BE2C (cell line): ENCODE measurements around the gene LYPD8.

Source experiments
- DNase-seq: peaks from one replicate; pipeline ENCODE4 v3.0.0-alpha.2; 2020
- H3K27me3 ChIP-seq: fragments of 250-450 bp; sonication (Bioruptor Pico); 2 replicates; pipeline ENCODE4 v1.5.1; 2020; ENCODE audit warnings: mild to moderate bottlenecking
- H3K36me3 ChIP-seq: fragments of 250-450 bp; sonication (Bioruptor Pico); 2 replicates; pipeline ENCODE4 v1.5.1; 2020; ENCODE audit warnings: mild to moderate bottlenecking
- H3K4me1 ChIP-seq: fragments of 250-450 bp; sonication (Bioruptor Pico); 2 replicates; pipeline ENCODE4 v1.5.1; 2020
- H3K4me3 ChIP-seq: 2 replicates; pipeline ENCODE4 v1.5.1; 2011; ENCODE audit warnings: low read depth, low read length
- H3K9me3 ChIP-seq: fragments of 250-450 bp; sonication (Bioruptor Pico); 2 replicates; pipeline ENCODE4 v1.5.1; 2020
- CTCF ChIP-seq: IDR thresholded peaks from 2 replicates; pipeline ENCODE4 v1.5.1; 2012; ENCODE audit warnings: mild to moderate bottlenecking, low read depth, low read length

LYPD8 gene

DNA sequence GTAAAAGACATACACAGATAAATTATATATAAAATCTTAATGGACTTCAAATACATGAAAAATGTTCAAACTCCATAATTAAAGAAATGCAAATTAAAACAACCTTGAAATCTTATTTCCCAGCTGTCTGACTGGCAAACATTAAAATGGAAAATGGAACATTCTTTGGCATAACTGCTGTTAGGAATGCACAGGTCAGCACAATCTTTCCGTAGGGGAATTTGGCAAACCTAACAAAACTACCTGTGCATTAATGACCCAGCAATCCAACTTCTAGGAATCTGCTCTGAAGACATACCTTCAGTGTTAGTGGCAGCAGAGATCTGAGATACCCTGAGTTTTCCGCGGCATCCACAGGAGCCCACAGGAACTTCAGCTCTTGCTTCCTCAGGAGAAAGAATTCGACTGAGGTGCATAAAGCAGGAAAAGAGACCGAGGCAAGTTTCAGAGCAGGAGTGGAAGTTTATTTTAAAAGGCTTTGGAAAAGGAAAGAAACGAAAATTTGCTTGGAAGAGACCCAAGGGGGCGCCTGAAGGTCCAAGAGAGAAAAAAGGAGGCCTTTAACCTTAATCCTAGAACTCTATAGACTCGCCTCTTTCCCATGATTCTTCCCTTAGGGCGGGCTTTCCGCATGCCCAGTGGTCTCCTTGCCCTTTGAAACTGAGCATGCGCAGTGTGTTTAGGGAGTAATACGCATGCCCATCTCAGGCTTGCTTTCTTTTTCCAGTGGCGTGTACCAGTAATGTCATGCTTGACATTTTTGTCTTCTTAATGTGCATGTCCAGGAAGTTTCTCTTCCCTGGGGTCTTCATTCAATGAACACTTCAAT is 24.8 kb downstream of the LYPD8 start:
- peaks cover 9% of the 10 kb centered on the region; the same call in 1 of the 2 replicates for H3K27me3 ChIP-seq
- H3K36me3 ChIP-seq: no peaks in the 10 kb centered on the region
- H3K4me3 ChIP-seq: peak overlapping the region; percentile 49
- peak; percentile 68 for DNase-seq
- H3K4me1 ChIP-seq: no peaks in the 10 kb centered on the region
- no peaks in the 10 kb centered on the region for H3K9me3 ChIP-seq
- no peak for TF ChIP-seq CTCF

- Histone ChIP-seq H3K4me1 (no peaks in the 10 kb centered on the region), H3K9me3 (no peaks in the 10 kb centered on the region; the same call in 1 of the 2 replicates), H3K4me3 (no peak overlapping the region), H3K36me3 (no peaks in the 10 kb centered on the region), H3K27me3 (no peaks in the 10 kb centered on the region)
- DNase-seq: no peak
- TF ChIP-seq CTCF: no peak
These were observed 41.3 kb downstream of the LYPD8 start for GRCh38 chr1:248714248-248714647.

DNA sequence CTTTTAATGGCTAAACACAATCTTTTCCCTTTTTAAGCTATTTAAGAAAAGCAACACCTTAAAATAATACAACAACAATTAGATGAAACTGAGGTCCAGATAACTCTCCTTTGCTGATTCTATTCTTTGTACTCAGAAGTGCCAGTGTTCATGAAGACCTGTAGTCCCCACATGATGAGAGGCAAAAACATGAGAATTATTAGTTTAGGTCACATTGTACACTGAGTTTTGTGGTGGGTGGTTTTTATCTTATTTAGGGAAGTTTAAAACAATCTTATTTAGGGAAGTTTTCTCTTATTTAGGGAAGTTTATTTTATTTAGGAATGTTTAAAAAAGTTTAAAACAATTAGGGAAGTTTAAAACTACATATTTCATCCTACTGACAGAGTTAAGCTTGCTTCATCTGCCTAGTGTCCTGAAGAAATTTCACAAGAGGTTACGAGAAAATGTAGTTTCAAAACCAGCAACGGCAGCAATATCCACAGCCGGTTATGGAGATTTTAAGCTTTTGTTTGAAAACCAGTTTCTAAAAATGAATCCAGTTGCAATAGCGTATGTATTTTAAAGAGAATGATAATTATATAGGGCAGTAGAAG is 45.2 kb downstream of the LYPD8 start:
- no peaks in the 10 kb centered on the region for H3K36me3 ChIP-seq
- H3K4me1 ChIP-seq: no peaks in the 10 kb centered on the region
- DNase-seq: no peak
- no peak overlapping the region for H3K4me3 ChIP-seq
- TF ChIP-seq CTCF: no peak
- no peaks in the 10 kb centered on the region for H3K27me3 ChIP-seq
- no peaks in the 10 kb centered on the region; the same call in 1 of the 2 replicates for H3K9me3 ChIP-seq

DNA sequence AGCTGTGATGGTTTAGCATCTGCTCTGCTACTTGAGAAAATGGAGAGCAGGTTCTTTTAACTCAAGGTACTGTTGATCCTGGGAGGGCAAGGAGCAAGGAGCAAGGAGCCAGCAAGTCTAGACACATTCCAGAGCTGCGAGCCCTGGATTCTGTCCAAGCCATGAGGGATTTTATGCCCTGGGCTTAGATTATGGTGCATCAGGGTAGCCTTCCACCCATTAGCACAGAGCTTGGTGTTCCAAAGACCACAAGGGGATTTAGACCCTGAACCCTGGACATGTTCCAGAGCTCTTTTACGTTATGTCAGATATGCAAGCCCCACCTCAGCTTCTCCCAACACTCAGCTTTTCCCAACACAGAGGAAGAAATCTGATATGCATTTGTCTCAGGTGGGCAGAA is 51.0 kb downstream of the LYPD8 start:
- Histone ChIP-seq H3K4me3 (no peak overlapping the region), H3K9me3 (no peaks in the 10 kb centered on the region), H3K4me1 (no peaks in the 10 kb centered on the region), H3K36me3 (no peaks in the 10 kb centered on the region), H3K27me3 (no peaks in the 10 kb centered on the region)
- no peak for TF ChIP-seq CTCF
- DNase-seq: no peak

DNA sequence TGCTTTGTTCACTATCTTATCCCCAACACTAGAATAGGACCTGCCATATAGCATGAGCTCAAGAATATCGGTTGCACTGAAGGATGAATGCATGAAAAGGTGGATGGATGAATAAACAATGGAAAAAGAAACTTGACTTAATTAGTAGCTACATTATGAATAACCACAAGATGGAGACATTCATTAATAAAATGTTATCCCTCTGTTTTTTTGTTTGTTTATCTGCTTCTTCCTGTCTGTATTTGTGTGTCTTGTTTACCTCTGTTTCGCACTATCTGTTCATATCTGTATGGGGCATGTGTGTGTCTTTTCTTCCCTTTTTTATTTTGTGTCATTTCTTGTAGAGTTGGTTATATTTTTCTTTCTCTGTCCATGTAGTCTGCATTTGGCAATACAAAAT is 51.9 kb downstream of the LYPD8 start:
- Histone ChIP-seq H3K36me3 (no peaks in the 10 kb centered on the region), H3K27me3 (no peaks in the 10 kb centered on the region), H3K4me1 (no peaks in the 10 kb centered on the region), H3K9me3 (no peaks in the 10 kb centered on the region), H3K4me3 (no peak overlapping the region)
- DNase-seq: no peak
- no peak for TF ChIP-seq CTCF

DNA sequence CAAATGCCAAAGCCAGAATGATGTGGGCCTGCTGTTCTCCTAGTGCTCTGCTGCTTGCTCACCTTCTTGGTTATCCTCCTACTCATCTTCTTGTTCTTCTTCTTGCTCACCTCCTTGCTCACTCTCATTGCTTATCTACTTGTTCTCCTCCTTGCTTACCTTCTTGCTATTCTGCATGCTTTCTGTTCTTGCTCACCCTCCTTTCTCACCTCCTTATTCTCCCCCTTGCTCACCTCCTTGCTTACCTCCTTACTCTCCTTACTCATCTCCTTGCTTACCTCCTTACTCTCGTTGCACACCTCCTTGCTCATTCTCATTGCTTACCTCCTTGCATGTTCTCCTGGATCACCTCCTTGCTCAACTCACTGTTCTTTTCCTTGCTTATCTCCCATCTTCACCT is 52.8 kb downstream of the LYPD8 start, which contains the start of gene OR14I1:
TSS of gene OR14I1 (minus strand) at position 53 of the 400 bp plus-strand sequence.
- H3K36me3 ChIP-seq: no peaks in the 10 kb centered on the region
- no peak for DNase-seq
- H3K4me1 ChIP-seq: no peaks in the 10 kb centered on the region
- no peaks in the 10 kb centered on the region for H3K9me3 ChIP-seq
- H3K27me3 ChIP-seq: no peaks in the 10 kb centered on the region
- TF ChIP-seq CTCF: no peak
- no peak within 1 kb of the TSS for H3K4me3 ChIP-seq
